ENCODE measurements around the gene DNAJB12.

DNAJB12 gene

GRCh38 chr10:72332423-72333111 is 22.2 kb downstream of the DNAJB12 start:
- peak overlapping the region; percentile 98 for H3K27ac ChIP-seq (replicated peaks; ENCODE audit: low read length)
- H2AK5ac ChIP-seq (ENCODE audit: low read depth, low read length) = peak overlapping the region; percentile 99
- H2BK5ac ChIP-seq (ENCODE audit: low read length) = peak overlapping the region; percentile 78
- peak overlapping the region; percentile 99 for H2BK120ac ChIP-seq (ENCODE audit: low read depth, low read length)
- no peak overlapping the region for H3K23ac ChIP-seq (ENCODE audit: low read depth, low read length, poor library complexity)
- peak overlapping the region; percentile 88 for H2BK12ac ChIP-seq (ENCODE audit: low read length)
- peak overlapping the region; percentile 99 for H3K4ac ChIP-seq (ENCODE audit: low read length)
- DNase-seq (ENCODE audit: low spot score) = no peak
- no peaks in the 10 kb centered on the region for H3K27me3 ChIP-seq (ENCODE audit: control insufficient read depth in 3 of 3, insufficient read depth in 3 of 3, low read depth in 1 of 3, low read length in 3 of 3)
- no peak overlapping the region for H2AFZ ChIP-seq (ENCODE audit: low read length)
- H3K4me1 ChIP-seq (ENCODE audit: control insufficient read depth in 2 of 2, insufficient read depth in 1 of 2, low read depth in 1 of 2, low read length in 2 of 2) = peaks cover 57 to 67% of the 10 kb centered on the region in 2 donors
- H3K18ac ChIP-seq (ENCODE audit: low read length) = peak overlapping the region; percentile 97
- peak overlapping the region; percentile 98 for H4K91ac ChIP-seq (ENCODE audit: low read depth, low read length, poor library complexity)
- H3K9me3 ChIP-seq (replicated peaks in 1 of 2; ENCODE audit: control insufficient read depth in 2 of 2, insufficient read depth in 1 of 2, low read depth in 1 of 2, low read length in 2 of 2) = no peaks in the 10 kb centered on the region
- no peaks in the 10 kb centered on the region for H3K79me1 ChIP-seq (ENCODE audit: low read depth, low read length)
- H3K4me2 ChIP-seq (ENCODE audit: insufficient read depth, low read length, poor library complexity, severe bottlenecking) = peak overlapping the region; percentile 50
- no peak overlapping the region for H3K14ac ChIP-seq (ENCODE audit: low read length)
- H3K9ac ChIP-seq (ENCODE audit: low read depth, low read length, poor library complexity) = peak overlapping the region; percentile 24
- no peak overlapping the region for H3K4me3 ChIP-seq (ENCODE audit: low read length in 2 of 2)
- peak overlapping the region; percentile 77 for H2BK15ac ChIP-seq (ENCODE audit: low read length)
- H3K36me3 ChIP-seq (replicated peaks in 1 of 2; ENCODE audit: control insufficient read depth in 2 of 2, insufficient read depth in 2 of 2, low read length in 2 of 2) = peaks cover 14 to 36% of the 10 kb centered on the region in 2 donors
- no CpG with 5 or more reads among the region's 12 CpGs for WGBS, 2 donors (ENCODE audit: extremely low coverage in 2 of 2, insufficient read length in 2 of 2, insufficient replicate concordance in 1 of 2)
- peak overlapping the region; percentile 98 for H4K8ac ChIP-seq (ENCODE audit: low read depth, low read length)

DNA sequence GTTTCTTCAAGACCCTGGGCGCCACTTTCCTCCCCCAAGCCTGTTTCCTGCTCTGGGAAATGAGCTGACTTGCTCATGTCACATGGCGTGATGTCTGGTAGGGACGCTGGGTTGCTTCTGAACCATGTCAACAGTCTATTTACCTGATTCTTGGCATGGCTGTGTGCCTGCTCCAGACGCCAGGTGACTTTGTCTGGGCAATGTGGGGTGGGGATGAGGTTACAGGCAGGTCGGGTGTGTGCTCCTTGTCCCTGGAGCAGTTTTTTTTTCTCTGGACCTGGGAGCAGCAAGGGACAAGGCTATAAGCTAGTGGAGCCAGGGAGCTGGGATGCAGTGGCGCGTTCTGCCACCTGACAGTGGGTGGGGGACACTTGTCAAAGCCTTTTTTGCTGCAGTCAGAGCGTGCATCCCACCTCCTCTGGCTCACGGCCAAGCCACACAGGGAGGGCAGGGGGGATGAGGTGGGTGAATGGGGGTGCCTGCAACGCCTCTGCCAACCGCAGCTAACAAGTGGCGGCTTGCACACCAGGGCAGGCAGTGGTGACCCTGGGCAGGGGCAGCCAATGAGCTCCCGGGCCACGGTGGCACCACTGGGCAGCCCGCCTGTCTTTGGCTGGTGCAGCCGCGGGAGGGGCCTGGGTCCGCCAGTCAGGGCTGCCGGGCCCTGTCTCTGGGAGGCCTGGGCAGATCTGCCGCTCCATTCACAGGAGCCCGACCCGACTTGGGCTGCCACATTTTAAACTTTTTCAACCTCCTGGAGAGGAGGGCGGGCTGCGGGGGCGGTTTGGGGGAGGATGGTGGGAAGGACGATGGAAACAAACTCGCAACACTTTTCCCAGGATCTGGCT is 22.9 kb downstream of the DNAJB12 start:
- peak overlapping the region; percentile 50 for H3K4me2 ChIP-seq (ENCODE audit: insufficient read depth, low read length, poor library complexity, severe bottlenecking)

DNA sequence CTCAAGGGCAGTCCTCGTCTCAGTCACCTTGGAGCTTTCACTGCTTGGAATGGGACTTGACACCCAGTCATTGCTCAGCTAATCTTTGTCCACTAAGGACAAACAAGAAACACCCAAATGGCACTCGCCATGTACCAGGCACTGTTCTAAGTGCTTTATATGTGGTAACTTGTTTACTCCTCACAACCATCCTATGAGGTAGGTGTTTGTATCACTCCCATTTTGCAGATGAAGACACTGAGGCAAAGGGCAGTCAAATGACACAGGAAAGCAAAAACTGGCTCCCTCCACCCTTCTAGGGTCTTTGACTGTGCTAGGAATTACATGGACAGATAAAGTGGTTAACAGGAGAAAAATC is 24.7 kb downstream of the DNAJB12 start:
- no peak overlapping the region for H3K9ac ChIP-seq (ENCODE audit: low read depth, low read length, poor library complexity)
- H3K79me1 ChIP-seq (ENCODE audit: low read depth, low read length) = no peaks in the 10 kb centered on the region
- H2BK15ac ChIP-seq (ENCODE audit: low read length) = peak overlapping the region; percentile 56
- H3K27ac ChIP-seq (replicated peaks; ENCODE audit: low read length) = no peak overlapping the region
- WGBS, 2 donors (ENCODE audit: extremely low coverage in 2 of 2, insufficient read length in 2 of 2, insufficient replicate concordance in 1 of 2) = no CpG with 5 or more reads among the region's 2 CpGs
- H2BK120ac ChIP-seq (ENCODE audit: low read depth, low read length) = peak overlapping the region; percentile 19
- no peak overlapping the region for H3K18ac ChIP-seq (ENCODE audit: low read length)
- peaks cover 51 to 54% of the 10 kb centered on the region in 2 donors for H3K4me1 ChIP-seq (ENCODE audit: control insufficient read depth in 2 of 2, insufficient read depth in 1 of 2, low read depth in 1 of 2, low read length in 2 of 2)
- H2AK5ac ChIP-seq (ENCODE audit: low read depth, low read length) = peak overlapping the region; percentile 22
- H3K4ac ChIP-seq (ENCODE audit: low read length) = no peak overlapping the region
- H4K8ac ChIP-seq (ENCODE audit: low read depth, low read length) = peak overlapping the region; percentile 68
- no peak overlapping the region for H3K4me3 ChIP-seq (ENCODE audit: low read length in 2 of 2)
- peak overlapping the region; percentile 27 for H2BK12ac ChIP-seq (ENCODE audit: low read length)
- H2AFZ ChIP-seq (ENCODE audit: low read length) = no peak overlapping the region
- no peak for DNase-seq (ENCODE audit: low spot score)
- H3K14ac ChIP-seq (ENCODE audit: low read length) = no peak overlapping the region
- peak overlapping the region; percentile 33 for H2BK5ac ChIP-seq (ENCODE audit: low read length)
- H3K36me3 ChIP-seq (replicated peaks in 1 of 2; ENCODE audit: control insufficient read depth in 2 of 2, insufficient read depth in 2 of 2, low read length in 2 of 2) = peaks cover under 1 to 11% of the 10 kb centered on the region in 2 donors
- H3K4me2 ChIP-seq (ENCODE audit: insufficient read depth, low read length, poor library complexity, severe bottlenecking) = no peak overlapping the region
- H3K23ac ChIP-seq (ENCODE audit: low read depth, low read length, poor library complexity) = no peak overlapping the region
- H3K9me3 ChIP-seq (replicated peaks in 1 of 2; ENCODE audit: control insufficient read depth in 2 of 2, insufficient read depth in 1 of 2, low read depth in 1 of 2, low read length in 2 of 2) = no peaks in the 10 kb centered on the region
- H3K27me3 ChIP-seq (ENCODE audit: control insufficient read depth in 3 of 3, insufficient read depth in 3 of 3, low read depth in 1 of 3, low read length in 3 of 3) = no peaks in the 10 kb centered on the region
- no peak overlapping the region for H4K91ac ChIP-seq (ENCODE audit: low read depth, low read length, poor library complexity)

More for the DNA sequence above, 22.9 kb downstream of the DNAJB12 start:
- Histone ChIP-seq H3K36me3 (replicated peaks in 1 of 2; ENCODE audit: control insufficient read depth in 2 of 2, insufficient read depth in 2 of 2, low read length in 2 of 2) (peaks cover 13 to 29% of the 10 kb centered on the region in 2 donors), H3K27ac (replicated peaks; ENCODE audit: low read length) (peak overlapping the region; percentile 98), H4K8ac (ENCODE audit: low read depth, low read length) (no peak overlapping the region), H3K4ac (ENCODE audit: low read length) (peak overlapping the region; percentile 99), H3K23ac (ENCODE audit: low read depth, low read length, poor library complexity) (peak overlapping the region; percentile 32), H2BK15ac (ENCODE audit: low read length) (peak overlapping the region; percentile 0), H3K9ac (ENCODE audit: low read depth, low read length, poor library complexity) (peak overlapping the region; percentile 44), H3K79me1 (ENCODE audit: low read depth, low read length) (no peaks in the 10 kb centered on the region), H2AK5ac (ENCODE audit: low read depth, low read length) (peak overlapping the region; percentile 99), H3K9me3 (replicated peaks in 1 of 2; ENCODE audit: control insufficient read depth in 2 of 2, insufficient read depth in 1 of 2, low read depth in 1 of 2, low read length in 2 of 2) (no peaks in the 10 kb centered on the region), H3K4me3 (ENCODE audit: low read length in 2 of 2) (no peak overlapping the region), H3K14ac (ENCODE audit: low read length) (no peak overlapping the region), H2BK120ac (ENCODE audit: low read depth, low read length) (peak overlapping the region; percentile 99), H2AFZ (ENCODE audit: low read length) (no peak overlapping the region), H3K18ac (ENCODE audit: low read length) (peak overlapping the region; percentile 97), H2BK12ac (ENCODE audit: low read length) (peak overlapping the region; percentile 82), H3K27me3 (ENCODE audit: control insufficient read depth in 3 of 3, insufficient read depth in 3 of 3, low read depth in 1 of 3, low read length in 3 of 3) (no peaks in the 10 kb centered on the region), H4K91ac (ENCODE audit: low read depth, low read length, poor library complexity) (peak overlapping the region; percentile 98), H3K4me1 (ENCODE audit: control insufficient read depth in 2 of 2, insufficient read depth in 1 of 2, low read depth in 1 of 2, low read length in 2 of 2) (peaks cover 55 to 63% of the 10 kb centered on the region in 2 donors), H2BK5ac (ENCODE audit: low read length) (peak overlapping the region; percentile 91)
- DNase-seq (ENCODE audit: low spot score) = peak; percentile 80
- WGBS, 2 donors (ENCODE audit: extremely low coverage in 2 of 2, insufficient read length in 2 of 2, insufficient replicate concordance in 1 of 2) = no CpG with 5 or more reads among the region's 27 CpGs
